Measurements from ENCODE around the gene FBXO2. TPM values are rescaled to one million over a fixed set of nuclear protein-coding genes. Genes with fewer than 3 reads are reported as not detected.
A peak's percentile ranks its signal among the peaks of the same experiment; 100 is the strongest.

Gene FBXO2
- total and polyA plus RNA-seq, 9 of the 15 experiments (the other 6 are each of a cell fraction or from before 2014, with no cell fraction given): 0.04 to 1.9 (median 0.27) TPM

DNA sequence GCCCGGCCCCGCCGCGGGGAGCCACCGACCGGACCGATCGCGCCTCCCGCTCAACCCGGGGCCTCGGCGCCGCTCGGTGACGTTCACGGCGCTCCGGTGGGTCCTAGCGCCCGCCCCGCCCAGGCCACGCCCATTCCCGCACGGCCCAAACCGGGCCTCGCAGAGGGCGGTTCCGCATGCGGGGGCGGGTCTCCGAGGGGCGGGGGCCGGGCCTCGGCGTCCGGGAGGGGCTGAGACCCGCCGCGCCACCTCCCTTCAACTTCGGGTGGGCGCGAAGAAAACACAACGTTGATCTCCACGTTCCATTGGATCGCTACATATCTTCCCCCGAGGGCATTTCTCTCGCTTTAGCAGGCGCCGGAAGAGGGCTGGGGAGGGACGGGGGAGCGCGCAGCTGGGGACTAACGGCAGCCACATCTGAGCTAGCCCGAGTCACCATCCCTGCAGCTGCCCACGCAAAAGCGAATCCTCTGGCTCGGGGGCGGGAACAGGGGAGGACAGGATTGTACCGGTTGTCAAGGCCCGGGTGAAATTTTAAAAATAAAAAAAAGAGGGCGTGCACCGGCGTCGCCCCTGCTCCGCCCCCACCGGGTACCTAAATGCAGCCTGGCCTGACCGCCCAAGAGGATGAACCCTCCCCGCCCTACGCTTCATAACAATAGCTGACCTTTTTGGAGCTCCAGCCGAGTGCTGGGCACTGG is 27.0 kb upstream of the FBXO2 start, which contains the start of gene MAD2L2 (continued):
- TF ChIP-seq, protein P1, sequence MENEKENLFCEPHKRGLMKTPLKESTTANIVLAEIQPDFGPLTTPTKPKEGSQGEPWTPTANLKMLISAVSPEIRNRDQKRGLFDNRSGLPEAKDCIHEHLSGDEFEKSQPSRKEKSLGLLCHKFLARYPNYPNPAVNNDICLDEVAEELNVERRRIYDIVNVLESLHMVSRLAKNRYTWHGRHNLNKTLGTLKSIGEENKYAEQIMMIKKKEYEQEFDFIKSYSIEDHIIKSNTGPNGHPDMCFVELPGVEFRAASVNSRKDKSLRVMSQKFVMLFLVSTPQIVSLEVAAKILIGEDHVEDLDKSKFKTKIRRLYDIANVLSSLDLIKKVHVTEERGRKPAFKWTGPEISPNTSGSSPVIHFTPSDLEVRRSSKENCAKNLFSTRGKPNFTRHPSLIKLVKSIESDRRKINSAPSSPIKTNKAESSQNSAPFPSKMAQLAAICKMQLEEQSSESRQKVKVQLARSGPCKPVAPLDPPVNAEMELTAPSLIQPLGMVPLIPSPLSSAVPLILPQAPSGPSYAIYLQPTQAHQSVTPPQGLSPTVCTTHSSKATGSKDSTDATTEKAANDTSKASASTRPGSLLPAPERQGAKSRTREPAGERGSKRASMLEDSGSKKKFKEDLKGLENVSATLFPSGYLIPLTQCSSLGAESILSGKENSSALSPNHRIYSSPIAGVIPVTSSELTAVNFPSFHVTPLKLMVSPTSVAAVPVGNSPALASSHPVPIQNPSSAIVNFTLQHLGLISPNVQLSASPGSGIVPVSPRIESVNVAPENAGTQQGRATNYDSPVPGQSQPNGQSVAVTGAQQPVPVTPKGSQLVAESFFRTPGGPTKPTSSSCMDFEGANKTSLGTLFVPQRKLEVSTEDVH (IDR thresholded peaks at IDR 0.05; ENCODE audit: low read depth, partially characterized antibody): peak; percentile 64
- TF ChIP-seq ESRRB (CRISPR knock-in tag; IDR thresholded peaks at IDR 0.05; ENCODE audit: borderline replicate concordance) (no peak), MECOM (CRISPR knock-in tag; IDR thresholded peaks at IDR 0.05) (no peak), NEUROD1 (IDR thresholded peaks at IDR 0.05; ENCODE audit: borderline replicate concordance, low read depth, low read length, partially characterized antibody) (peak; percentile 86), SAFB (IDR thresholded peaks at IDR 0.05; ENCODE audit: borderline replicate concordance, low read depth, low read length) (no peak), ESRRA (IDR thresholded peaks at IDR 0.05; ENCODE audit: borderline replicate concordance, low read depth) (peak; percentile 66; the same call in 1 of the 2 replicates), ZBTB17 (CRISPR knock-in tag; IDR thresholded peaks at IDR 0.05) (peak; percentile 19; the same call in 1 of the 2 replicates), NFXL1 (CRISPR knock-in tag; IDR thresholded peaks at IDR 0.05) (no peak), POLR2AphosphoS5 (IDR thresholded peaks at IDR 0.05; ENCODE audit: control insufficient read depth, insufficient read depth, low read depth, low read length) (peak; percentile 71), CEBPG (CRISPR knock-in tag; IDR thresholded peaks at IDR 0.05) (no peak), CEBPG (tag; conservative IDR thresholded peaks at IDR 0.05 in 1 of 2, IDR thresholded peaks at IDR 0.05 in 1 of 2) (no peak), ZNF589 (CRISPR knock-in tag; IDR thresholded peaks at IDR 0.05; ENCODE audit: low read depth) (no peak), TAL1 (IDR thresholded peaks at IDR 0.05) (no peak; the same call in 1 of the 2 replicates), GATAD2B (IDR thresholded peaks at IDR 0.05; ENCODE audit: borderline replicate concordance) (peak; percentile 87; the same call in 1 of the 2 replicates), CBX1 (IDR thresholded peaks at IDR 0.05; ENCODE audit: low read depth) (peak; percentile 79; the same call in 1 of the 2 replicates)
- TF ChIP-seq, protein P2, sequence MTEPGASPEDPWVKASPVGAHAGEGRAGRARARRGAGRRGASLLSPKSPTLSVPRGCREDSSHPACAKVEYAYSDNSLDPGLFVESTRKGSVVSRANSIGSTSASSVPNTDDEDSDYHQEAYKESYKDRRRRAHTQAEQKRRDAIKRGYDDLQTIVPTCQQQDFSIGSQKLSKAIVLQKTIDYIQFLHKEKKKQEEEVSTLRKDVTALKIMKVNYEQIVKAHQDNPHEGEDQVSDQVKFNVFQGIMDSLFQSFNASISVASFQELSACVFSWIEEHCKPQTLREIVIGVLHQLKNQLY (CRISPR knock-in tag; conservative IDR thresholded peaks at IDR 0.05): no peak
- TF ChIP-seq, protein P3, sequence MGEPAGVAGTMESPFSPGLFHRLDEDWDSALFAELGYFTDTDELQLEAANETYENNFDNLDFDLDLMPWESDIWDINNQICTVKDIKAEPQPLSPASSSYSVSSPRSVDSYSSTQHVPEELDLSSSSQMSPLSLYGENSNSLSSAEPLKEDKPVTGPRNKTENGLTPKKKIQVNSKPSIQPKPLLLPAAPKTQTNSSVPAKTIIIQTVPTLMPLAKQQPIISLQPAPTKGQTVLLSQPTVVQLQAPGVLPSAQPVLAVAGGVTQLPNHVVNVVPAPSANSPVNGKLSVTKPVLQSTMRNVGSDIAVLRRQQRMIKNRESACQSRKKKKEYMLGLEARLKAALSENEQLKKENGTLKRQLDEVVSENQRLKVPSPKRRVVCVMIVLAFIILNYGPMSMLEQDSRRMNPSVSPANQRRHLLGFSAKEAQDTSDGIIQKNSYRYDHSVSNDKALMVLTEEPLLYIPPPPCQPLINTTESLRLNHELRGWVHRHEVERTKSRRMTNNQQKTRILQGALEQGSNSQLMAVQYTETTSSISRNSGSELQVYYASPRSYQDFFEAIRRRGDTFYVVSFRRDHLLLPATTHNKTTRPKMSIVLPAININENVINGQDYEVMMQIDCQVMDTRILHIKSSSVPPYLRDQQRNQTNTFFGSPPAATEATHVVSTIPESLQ (CRISPR knock-in tag; IDR thresholded peaks at IDR 0.05): no peak
- TF ChIP-seq, protein P4, sequence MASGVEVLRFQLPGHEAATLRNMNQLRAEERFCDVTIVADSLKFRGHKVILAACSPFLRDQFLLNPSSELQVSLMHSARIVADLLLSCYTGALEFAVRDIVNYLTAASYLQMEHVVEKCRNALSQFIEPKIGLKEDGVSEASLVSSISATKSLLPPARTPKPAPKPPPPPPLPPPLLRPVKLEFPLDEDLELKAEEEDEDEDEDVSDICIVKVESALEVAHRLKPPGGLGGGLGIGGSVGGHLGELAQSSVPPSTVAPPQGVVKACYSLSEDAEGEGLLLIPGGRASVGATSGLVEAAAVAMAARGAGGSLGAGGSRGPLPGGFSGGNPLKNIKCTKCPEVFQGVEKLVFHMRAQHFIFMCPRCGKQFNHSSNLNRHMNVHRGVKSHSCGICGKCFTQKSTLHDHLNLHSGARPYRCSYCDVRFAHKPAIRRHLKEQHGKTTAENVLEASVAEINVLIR (CRISPR knock-in tag; IDR thresholded peaks at IDR 0.05): peak; percentile 93
- TF ChIP-seq, protein P5, sequence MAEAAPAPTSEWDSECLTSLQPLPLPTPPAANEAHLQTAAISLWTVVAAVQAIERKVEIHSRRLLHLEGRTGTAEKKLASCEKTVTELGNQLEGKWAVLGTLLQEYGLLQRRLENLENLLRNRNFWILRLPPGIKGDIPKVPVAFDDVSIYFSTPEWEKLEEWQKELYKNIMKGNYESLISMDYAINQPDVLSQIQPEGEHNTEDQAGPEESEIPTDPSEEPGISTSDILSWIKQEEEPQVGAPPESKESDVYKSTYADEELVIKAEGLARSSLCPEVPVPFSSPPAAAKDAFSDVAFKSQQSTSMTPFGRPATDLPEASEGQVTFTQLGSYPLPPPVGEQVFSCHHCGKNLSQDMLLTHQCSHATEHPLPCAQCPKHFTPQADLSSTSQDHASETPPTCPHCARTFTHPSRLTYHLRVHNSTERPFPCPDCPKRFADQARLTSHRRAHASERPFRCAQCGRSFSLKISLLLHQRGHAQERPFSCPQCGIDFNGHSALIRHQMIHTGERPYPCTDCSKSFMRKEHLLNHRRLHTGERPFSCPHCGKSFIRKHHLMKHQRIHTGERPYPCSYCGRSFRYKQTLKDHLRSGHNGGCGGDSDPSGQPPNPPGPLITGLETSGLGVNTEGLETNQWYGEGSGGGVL (CRISPR knock-in tag; IDR thresholded peaks at IDR 0.05): no peak

Data from K562 (cell line).